ENCODE results near the gene SLC12A5.
"Not testable (repeated sequence)": the region's sequence is repeated elsewhere in the genome, so short reads cannot be mapped to it uniquely, and the experiment has no call there.

The SLC12A5 gene

DNA sequence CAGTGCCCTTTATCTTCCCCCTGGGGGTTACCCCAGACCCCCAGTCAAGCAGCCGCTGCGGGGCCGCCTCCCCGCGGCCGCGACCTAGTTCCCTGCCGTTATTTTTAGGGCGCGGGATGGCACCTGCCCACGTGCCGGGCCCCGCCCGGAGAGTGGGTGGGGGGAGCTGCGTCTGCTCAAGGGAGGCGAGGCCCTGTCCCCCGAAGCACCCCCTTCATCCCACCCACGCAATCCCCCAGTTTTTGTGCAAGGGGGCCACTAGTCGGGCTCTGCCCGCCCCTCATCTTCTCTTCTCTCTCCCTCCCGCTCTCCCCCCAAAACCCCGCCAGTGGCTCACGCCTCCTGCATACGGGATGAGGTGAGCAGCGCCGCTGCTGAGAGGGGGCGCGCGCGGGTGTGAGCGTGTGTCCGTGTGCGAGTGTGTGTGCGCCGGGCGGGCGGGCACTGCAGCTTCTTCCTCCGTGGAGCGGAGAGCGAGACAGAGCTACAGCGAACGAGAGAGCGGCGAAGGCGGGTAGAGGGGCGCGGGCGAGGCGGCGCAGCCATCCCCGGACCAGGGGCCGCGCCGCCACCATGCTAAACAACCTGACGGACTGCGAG, at the start of gene SLC12A5:
Gene SLC12A5 (plus strand): TSS at position 444 of the 600 bp plus-strand sequence. CDS start 130 bp downstream, at position 574.
- Histone ChIP-seq H3K4me3 (no peak within 1 kb of the TSS), H3K27ac (no peak within 1 kb of the TSS)
- TF ChIP-seq, protein P1, sequence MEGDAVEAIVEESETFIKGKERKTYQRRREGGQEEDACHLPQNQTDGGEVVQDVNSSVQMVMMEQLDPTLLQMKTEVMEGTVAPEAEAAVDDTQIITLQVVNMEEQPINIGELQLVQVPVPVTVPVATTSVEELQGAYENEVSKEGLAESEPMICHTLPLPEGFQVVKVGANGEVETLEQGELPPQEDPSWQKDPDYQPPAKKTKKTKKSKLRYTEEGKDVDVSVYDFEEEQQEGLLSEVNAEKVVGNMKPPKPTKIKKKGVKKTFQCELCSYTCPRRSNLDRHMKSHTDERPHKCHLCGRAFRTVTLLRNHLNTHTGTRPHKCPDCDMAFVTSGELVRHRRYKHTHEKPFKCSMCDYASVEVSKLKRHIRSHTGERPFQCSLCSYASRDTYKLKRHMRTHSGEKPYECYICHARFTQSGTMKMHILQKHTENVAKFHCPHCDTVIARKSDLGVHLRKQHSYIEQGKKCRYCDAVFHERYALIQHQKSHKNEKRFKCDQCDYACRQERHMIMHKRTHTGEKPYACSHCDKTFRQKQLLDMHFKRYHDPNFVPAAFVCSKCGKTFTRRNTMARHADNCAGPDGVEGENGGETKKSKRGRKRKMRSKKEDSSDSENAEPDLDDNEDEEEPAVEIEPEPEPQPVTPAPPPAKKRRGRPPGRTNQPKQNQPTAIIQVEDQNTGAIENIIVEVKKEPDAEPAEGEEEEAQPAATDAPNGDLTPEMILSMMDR (IDR thresholded peaks at IDR 0.05), result no peak
- DNase-seq (ENCODE audit: low spot score), result no peak

DNA sequence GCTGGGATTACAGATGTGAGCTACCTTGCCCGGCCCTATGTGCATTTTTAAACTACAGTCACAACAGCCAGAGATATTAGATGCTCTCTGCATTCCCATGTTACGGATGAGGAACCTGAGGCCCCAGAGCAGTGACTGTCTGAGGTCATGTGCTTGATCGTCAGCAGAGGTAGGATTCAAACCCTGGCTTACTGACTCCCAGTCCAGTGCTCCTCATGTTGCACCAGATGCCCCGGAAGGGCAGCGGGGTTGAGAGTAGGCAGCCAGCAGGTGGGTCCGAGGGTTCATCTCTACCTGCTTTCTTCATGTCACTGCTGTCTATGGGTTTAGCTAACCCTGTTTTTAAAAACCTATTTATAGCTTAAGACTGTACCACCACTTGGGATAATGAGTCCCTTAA, 47.8 kb upstream of the SLC12A5 start:
- no peak overlapping the region for H3K4me3 ChIP-seq
- no peak for DNase-seq (ENCODE audit: low spot score)
- H3K27ac ChIP-seq, result no peak overlapping the region
- TF ChIP-seq, protein P1 (IDR thresholded peaks at IDR 0.05), result no peak

DNA sequence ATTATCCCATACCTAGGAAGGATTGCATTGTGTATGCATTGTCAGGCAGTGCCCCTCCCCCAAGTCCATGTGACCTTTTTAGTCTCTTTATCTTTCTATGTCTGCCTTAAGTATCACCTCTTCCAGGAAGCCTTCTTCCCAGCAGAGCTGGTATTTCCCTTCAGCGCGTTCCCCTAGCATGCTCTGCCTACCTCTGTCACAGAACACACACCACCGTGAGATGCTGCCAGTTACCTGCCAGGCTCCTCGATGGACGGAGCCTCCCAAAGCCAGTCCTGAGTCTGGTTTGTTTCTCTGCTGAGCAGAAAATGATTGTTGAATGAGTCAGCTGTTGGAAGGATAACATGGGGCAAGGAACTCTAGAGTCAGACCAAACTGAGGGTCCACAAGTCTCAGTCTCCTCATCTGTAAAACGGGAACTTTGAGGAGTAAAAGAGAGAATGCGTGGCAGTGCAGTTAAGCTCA, 45.7 kb upstream of the SLC12A5 start:
- H3K4me3 ChIP-seq, result no peak overlapping the region
- no peak overlapping the region for H3K27ac ChIP-seq
- no peak for DNase-seq (ENCODE audit: low spot score)
- TF ChIP-seq, protein P1 (IDR thresholded peaks at IDR 0.05), result no peak

DNA sequence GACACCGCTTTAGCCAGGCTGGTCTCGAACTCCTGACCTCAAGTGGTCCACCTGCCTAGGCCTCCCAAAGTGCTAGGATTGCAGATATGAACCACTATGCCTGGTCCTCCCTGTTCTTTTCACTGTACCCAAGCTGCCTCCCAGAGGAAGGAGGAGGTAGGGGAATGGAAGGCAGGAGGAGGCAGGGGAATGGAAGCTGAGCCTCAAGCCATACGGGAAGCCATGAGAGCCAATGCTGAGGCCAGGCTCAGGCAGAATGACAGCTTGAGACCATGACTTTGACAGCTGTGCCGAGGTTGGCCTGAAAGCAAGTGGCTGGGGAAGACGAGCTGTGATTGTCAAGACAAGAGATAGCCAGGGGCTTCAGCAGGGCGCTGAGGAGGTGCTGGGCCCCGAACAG, 43.4 kb upstream of the SLC12A5 start:
- DNase-seq (ENCODE audit: low spot score), result no peak
- no peak overlapping the region for H3K27ac ChIP-seq
- H3K4me3 ChIP-seq, result no peak overlapping the region
- TF ChIP-seq, protein P1 (IDR thresholded peaks at IDR 0.05), result no peak

DNA sequence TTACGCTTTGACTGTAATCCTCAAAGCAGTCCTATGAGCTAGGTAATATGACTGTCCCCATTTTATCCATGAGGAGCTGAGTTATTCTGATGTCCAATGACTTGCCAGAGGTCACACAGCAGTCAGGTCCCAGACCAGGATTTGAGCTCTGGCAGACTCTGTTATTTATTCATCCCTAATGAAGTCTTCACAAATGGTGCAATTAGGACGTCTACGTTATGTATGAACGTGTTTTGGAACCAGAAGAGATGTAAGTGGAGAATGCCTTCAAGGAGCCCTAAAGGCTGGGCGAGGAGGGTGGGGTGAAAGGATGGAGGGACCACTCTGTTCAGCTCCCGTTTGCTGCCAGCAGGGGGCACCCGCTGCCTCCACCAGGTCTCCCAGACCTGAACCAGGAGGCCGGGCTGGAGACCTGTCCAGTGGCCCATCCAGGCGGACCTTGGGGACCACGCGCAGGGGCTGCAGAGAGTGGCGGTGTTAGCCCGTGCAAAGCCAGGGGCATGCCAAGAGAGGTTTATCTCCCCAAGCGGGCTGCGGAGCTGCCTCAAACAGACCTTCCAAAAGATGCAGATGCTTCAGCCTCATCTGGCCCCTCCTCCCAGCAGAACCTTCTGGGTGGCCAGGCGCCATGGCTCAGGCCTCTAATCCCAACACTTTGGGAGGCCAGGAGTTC, 41.8 kb upstream of the SLC12A5 start:
- Histone ChIP-seq H3K27ac (no peak overlapping the region), H3K4me3 (no peak overlapping the region)
- DNase-seq (ENCODE audit: low spot score), result no peak
- TF ChIP-seq, protein P1 (IDR thresholded peaks at IDR 0.05), result peak; percentile 78

DNA sequence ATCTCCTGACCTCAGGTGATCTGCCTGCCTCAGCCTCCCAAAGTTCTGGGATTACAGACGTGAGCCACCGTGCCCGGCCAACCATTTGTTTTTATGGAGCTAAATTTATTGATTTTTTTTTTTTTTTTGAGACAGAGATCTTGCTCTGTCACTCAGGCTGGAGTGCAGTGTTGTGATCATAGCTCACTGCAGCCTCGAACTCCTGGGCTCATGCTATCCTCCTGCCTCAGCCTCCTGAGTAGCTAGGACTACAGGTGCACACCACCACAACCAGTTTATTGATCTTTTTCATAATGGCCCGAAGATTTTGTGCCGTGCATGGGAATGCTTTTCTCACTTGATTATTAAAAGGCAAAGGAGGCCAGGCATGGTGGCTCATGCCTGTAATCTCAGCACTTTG, 40.2 kb upstream of the SLC12A5 start:
- not testable (repeated sequence) for DNase-seq (ENCODE audit: low spot score); H3K4me3 ChIP-seq; H3K27ac ChIP-seq

DNA sequence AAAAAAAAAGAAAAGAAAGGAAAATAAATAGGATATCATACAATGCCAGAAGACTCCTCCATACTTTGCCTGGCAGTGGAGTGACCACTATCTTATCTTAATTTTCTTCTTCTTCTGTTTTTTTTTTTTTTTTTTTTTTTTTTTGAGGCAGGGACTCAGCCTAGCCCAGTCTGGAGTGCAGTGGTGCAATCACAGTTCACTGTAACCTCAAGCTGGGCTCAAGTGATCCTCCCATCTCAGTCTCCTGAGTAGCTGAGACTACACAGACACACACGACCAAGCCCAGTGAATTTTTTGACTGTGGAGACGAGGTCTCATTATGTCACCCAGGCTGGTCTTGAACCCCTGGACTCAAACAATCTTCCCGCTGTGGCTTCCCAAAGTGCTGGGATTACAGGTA, 37.4 kb upstream of the SLC12A5 start:
- Histone ChIP-seq H3K27ac (no peak overlapping the region), H3K4me3 (no peak overlapping the region)
- no peak for DNase-seq (ENCODE audit: low spot score)
- TF ChIP-seq, protein P1 (IDR thresholded peaks at IDR 0.05), result no peak

Measured in coronary artery (tissue), 2 donors.